ENCODE results near the gene GHRL. TPM values are rescaled to one million over a fixed set of nuclear protein-coding genes. Genes with fewer than 3 reads are reported as not detected.

Gene GHRL
- total and polyA plus RNA-seq, 2 donors (not counting 3 experiments of a cell fraction or from before 2014, with no cell fraction given) = not detected

DNA sequence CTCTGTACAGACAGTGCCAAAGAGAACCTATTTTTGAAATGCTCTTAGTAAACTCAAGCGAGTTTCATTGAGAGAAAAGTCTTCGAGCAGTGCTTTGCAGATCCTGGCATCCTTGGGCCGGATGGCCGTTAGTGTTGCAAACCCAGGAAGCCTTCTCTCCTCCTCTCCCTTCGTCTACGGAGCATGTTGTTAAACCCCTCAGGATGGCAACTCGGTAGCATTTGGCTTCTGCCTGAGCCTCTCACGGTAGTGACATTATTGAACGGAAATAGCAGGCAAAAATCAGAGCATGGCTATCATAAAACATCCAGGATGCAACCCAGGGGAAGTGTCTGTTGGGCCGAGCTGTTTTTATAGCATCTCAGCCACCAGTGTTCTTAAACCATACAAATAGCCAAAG is 34.8 kb upstream of the GHRL start:
- Histone ChIP-seq H3K4me2 (ENCODE audit: insufficient read depth, low read length) (no peak overlapping the region), H3K27me3 (ENCODE audit: control insufficient read depth in 2 of 2, insufficient read depth in 2 of 2, low read length in 2 of 2) (peaks cover 29 to 44% of the 10 kb centered on the region in 2 experiments), H3K4me1 (ENCODE audit: control insufficient read depth, extremely low read depth, insufficient read depth, low read length) (peaks cover 4% of the 10 kb centered on the region), H3K27ac (ENCODE audit: insufficient read depth, low read depth, low read length) (no peak overlapping the region), H3K9ac (replicated peaks; ENCODE audit: extremely low read depth, insufficient read depth, low read length) (no peak overlapping the region), H3K36me3 (ENCODE audit: control insufficient read depth in 2 of 2, extremely low read depth in 1 of 2, insufficient read depth in 2 of 2, low read length in 2 of 2) (no peaks in the 10 kb centered on the region), H4K20me1 (replicated peaks; ENCODE audit: control insufficient read depth, extremely low read depth, insufficient read depth, low read length) (no peaks in the 10 kb centered on the region), H3K9me1 (replicated peaks; ENCODE audit: control insufficient read depth, extremely low read depth, insufficient read depth, low read length) (no peaks in the 10 kb centered on the region), H2AFZ (ENCODE audit: low read depth, low read length) (no peak overlapping the region), H3K79me2 (ENCODE audit: control insufficient read depth, insufficient read depth, low read length) (no peaks in the 10 kb centered on the region), H3K4me3 (replicated peaks in 1 of 3; ENCODE audit: insufficient read depth in 1 of 3, low read depth in 1 of 3, low read length in 3 of 3) (no peak overlapping the region), H3K9me3 (replicated peaks; ENCODE audit: control insufficient read depth, insufficient read depth, low read length) (no peaks in the 10 kb centered on the region)
- dilution Hi-C loops (cut with MboI; ENCODE audit: extremely low pct_ligation_motif_present, low sequenced_read_pairs) (no loop called here), intact Hi-C loops (cut with micrococcal nuclease) (no loop called here)
- no TSS peak for BruUV-seq (replicated peaks)
- DNase-seq (ENCODE audit: low read depth, low spot score) (no peak), FAIRE-seq (no peak)
- POLR2A ChIA-PET = no interaction called here
- CTCF ChIA-PET = no interaction called here
- TF ChIP-seq MYC (IDR thresholded peaks at IDR 0.05; ENCODE audit: low read depth, low read length) (no peak), POLR2AphosphoS5 (IDR thresholded peaks at IDR 0.05; ENCODE audit: insufficient read depth, low read depth, low read length) (no peak), JUN (IDR thresholded peaks at IDR 0.05; ENCODE audit: borderline replicate concordance, insufficient read depth, insufficient read length, low read depth) (no peak), POLR2A (IDR thresholded peaks at IDR 0.05; ENCODE audit: low read depth, low read length) (no peak), GATA2 (IDR thresholded peaks at IDR 0.05; ENCODE audit: insufficient read depth, insufficient read length, low read depth, low read length) (no peak), FOS (IDR thresholded peaks at IDR 0.05; ENCODE audit: borderline replicate concordance, insufficient read depth, low read length) (no peak), EZH2 (IDR thresholded peaks at IDR 0.05; ENCODE audit: borderline replicate concordance, low read depth, low read length, severe bottlenecking) (no peak)
- TF ChIP-seq, protein P1, sequence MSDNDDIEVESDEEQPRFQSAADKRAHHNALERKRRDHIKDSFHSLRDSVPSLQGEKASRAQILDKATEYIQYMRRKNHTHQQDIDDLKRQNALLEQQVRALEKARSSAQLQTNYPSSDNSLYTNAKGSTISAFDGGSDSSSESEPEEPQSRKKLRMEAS (IDR thresholded peaks at IDR 0.05; ENCODE audit: insufficient read depth, insufficient read length) = no peak
- TF ChIP-seq, protein P2, sequence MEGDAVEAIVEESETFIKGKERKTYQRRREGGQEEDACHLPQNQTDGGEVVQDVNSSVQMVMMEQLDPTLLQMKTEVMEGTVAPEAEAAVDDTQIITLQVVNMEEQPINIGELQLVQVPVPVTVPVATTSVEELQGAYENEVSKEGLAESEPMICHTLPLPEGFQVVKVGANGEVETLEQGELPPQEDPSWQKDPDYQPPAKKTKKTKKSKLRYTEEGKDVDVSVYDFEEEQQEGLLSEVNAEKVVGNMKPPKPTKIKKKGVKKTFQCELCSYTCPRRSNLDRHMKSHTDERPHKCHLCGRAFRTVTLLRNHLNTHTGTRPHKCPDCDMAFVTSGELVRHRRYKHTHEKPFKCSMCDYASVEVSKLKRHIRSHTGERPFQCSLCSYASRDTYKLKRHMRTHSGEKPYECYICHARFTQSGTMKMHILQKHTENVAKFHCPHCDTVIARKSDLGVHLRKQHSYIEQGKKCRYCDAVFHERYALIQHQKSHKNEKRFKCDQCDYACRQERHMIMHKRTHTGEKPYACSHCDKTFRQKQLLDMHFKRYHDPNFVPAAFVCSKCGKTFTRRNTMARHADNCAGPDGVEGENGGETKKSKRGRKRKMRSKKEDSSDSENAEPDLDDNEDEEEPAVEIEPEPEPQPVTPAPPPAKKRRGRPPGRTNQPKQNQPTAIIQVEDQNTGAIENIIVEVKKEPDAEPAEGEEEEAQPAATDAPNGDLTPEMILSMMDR (IDR thresholded peaks at IDR 0.05; ENCODE audit: extremely low read depth in 1 of 2, insufficient read depth in 1 of 2, low read depth in 1 of 2, low read length in 2 of 2) = no peak

Measured in endothelial cell of umbilical vein (primary cell).